ENCODE results near the gene MGLL.
A peak's percentile ranks its signal among the peaks of the same experiment; 100 is the strongest.

Gene MGLL

GRCh38 chr3:127835993-127836882 lies 13.9 kb upstream of the MGLL start:
- DNase-seq (ENCODE audit: low spot score): no peak

GRCh38 chr3:127834771-127835170 lies 12.5 kb upstream of the MGLL start:
- no peak for DNase-seq (ENCODE audit: low spot score)

GRCh38 chr3:127833281-127834032 lies 11.1 kb upstream of the MGLL start:
- no peak for DNase-seq (ENCODE audit: low spot score)

- no peak for DNase-seq (ENCODE audit: low spot score)
Measured at GRCh38 chr3:127831723-127832172, 9.4 kb upstream of the MGLL start.

- no peak for DNase-seq (ENCODE audit: low spot score)
Measured at GRCh38 chr3:127829537-127829936, 7.2 kb upstream of the MGLL start.

- no peak for DNase-seq (ENCODE audit: low spot score)
Measured at GRCh38 chr3:127827808-127828207, 5.5 kb upstream of the MGLL start.

GRCh38 chr3:127825756-127826155 lies 3.4 kb upstream of the MGLL start:
- DNase-seq (ENCODE audit: low spot score): no peak

- DNase-seq (ENCODE audit: low spot score): no peak
Measured at GRCh38 chr3:127824151-127824825, 2.0 kb upstream of the MGLL start.

GRCh38 chr3:127823426-127823857 lies 1.1 kb upstream of the MGLL start:
- no peak for DNase-seq (ENCODE audit: low spot score)

GRCh38 chr3:127822682-127823425 lies 539 bp upstream of the MGLL start:
- DNase-seq (ENCODE audit: low spot score): no peak

GRCh38 chr3:127821394-127821793 lies 921 bp downstream of the MGLL start:
- DNase-seq (ENCODE audit: low spot score): no peak

GRCh38 chr3:127820826-127821313 lies 1.4 kb downstream of the MGLL start:
- DNase-seq (ENCODE audit: low spot score): no peak

- no peak for DNase-seq (ENCODE audit: low spot score)
Measured at GRCh38 chr3:127820221-127820825, 2.0 kb downstream of the MGLL start.

- no peak for DNase-seq (ENCODE audit: low spot score)
Measured at GRCh38 chr3:127819656-127820055, 2.7 kb downstream of the MGLL start.

- no peak for DNase-seq (ENCODE audit: low spot score)
Measured at GRCh38 chr3:127819086-127819485, 3.2 kb downstream of the MGLL start.

GRCh38 chr3:127817406-127817841 lies 4.9 kb downstream of the MGLL start:
- DNase-seq (ENCODE audit: low spot score): peak; percentile 65

- no peak for DNase-seq (ENCODE audit: low spot score)
Measured at GRCh38 chr3:127816783-127817405, 5.4 kb downstream of the MGLL start.

GRCh38 chr3:127815641-127816605 lies 6.4 kb downstream of the MGLL start:
- no peak for DNase-seq (ENCODE audit: low spot score)

GRCh38 chr3:127815001-127815400 lies 7.3 kb downstream of the MGLL start:
- DNase-seq (ENCODE audit: low spot score): no peak
